Tibial nerve (tissue), 3 donors: ENCODE data around the gene MTCL1.

Source experiments
- CTCF ChIP-seq, 5 experiments: fragments of 200-600 bp in 3 of 5; fragments of 450-650 bp in 2 of 5; sonication (generic) in 3 of 5; IDR thresholded peaks; one replicate each; pipeline ENCODE4 v1.5.1; 2016 to 2019; ENCODE audit warnings: antibody characterized with exemption in 5 of 5, mild to moderate bottlenecking in 3 of 5, moderate library complexity in 2 of 5
- POLR2A ChIP-seq, 2 donors: fragments of 450-650 bp; IDR thresholded peaks; one replicate each; pipeline ENCODE4 v1.6.1; 2017; ENCODE audit warnings: antibody characterized with exemption in 2 of 2, mild to moderate bottlenecking in 2 of 2, moderate library complexity in 2 of 2

DNA sequence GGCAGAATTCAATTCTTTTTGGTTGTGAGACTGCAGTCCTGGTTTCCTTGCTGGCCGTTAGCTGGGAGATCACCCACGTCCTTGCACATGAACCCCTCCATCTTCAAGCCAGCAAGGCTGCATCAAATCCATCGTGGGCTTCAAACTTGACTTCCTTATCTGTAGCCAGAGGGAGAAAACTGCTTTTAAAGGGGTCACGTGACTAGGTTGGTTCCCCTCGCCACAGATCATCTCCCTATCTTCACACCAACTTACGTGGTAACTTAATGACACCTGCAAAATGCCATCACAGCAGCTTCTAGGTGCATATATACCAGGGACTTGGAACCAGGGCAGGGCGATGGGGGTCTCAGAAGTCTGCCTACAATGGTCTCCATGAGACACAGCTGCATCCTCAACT is 169.5 kb downstream of the MTCL1 start:
- TF ChIP-seq POLR2A (IDR thresholded peaks at IDR 0.05) (no peak), CTCF (IDR thresholded peaks at IDR 0.05) (no peak)
